Measurements from ENCODE around the gene CPOX.
"Not testable (repeated sequence)": the region's sequence is repeated elsewhere in the genome, so short reads cannot be mapped to it uniquely, and the experiment has no call there.

The CPOX gene

DNA sequence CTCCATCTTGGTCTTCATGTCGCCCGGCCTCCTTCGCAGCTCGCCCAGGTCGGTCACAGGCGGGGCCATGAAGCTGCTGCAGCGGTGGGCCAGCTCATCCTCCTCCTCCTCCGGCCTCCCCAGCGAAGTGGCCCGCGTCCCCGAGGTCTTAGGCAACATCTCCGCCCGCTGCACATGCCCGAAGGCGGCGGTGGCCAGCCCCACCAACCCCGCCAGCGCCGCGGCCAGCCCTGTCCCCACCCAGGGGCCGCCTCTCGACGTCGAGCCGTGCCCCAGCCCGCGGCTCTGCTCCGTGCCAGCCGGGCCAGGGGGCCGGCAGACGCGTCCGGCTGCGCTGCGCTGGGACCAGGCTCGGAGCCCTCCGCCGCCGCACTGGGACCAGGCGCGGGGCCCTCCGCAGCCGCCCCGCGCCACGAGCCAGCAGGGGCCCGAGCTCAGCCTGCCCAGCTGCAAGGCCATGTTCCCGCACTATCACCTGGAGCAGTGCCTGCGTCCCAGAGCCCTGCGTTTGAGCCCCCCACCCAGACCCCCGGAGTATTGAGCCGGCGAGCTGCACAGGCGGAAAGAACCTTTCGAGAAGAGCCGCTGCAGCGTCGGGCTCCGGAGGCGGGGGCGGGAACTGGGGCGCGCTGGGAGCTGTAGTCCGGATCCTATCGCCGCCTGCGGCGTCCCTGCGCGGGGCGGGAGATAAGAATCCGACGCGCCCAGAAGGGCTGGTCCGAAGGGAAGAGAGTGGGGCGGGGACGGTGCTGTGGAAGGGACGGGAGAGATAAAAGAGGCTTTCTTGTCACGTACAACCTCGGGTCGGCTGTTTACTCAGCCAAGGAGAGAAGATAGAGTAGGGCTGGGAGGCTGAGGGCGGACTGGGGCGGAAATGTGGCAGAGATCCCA, at the start of gene CPOX:
Gene CPOX, minus strand, starts transcription at position 566 of the 891 bp plus-strand sequence. Its CDS starts 107 bp downstream, at position 459.
- DNase-seq: peak; percentile 60 to 70 (median 66)

DNA sequence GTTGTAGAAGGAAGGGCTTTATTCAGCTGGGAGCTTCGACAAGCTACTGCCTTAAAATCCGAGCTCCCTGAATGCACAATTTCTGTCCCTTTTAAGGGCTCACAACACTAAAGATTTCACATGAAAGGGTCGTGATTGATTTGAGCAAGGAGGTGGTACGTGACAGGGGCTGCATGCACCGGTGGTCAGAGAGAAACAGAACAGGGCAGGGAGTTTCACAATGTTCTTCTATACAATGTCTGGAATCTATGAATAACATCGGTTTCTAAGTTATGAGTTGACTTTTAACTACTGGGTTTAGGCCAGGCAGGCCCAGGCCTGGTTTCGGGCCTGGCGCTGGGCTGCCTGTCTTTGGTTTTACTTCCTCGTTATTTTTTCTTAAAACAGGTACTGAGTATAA, 49.4 kb upstream of the CPOX start:
- not testable (repeated sequence) for DNase-seq

DNA sequence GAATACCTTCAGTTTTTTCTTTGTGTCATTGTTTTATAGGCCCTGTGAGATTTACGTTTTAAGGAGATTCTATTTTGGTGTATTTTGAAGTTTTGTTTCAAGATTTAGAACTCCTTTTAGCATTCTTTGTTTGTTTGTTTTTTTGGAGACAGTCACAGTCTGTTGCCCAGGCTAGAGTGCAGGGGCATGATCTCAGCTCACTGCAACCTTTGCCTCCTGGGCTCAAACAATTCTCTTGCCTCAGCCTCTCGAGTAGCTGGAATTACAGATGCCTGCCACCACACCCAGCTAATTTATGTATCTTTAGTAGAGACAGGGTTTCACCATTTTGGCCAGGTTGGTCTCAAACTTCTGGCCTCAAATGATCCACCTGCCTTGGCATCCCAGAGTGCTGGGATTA, 48.3 kb upstream of the CPOX start:
- not testable (repeated sequence) for DNase-seq

DNA sequence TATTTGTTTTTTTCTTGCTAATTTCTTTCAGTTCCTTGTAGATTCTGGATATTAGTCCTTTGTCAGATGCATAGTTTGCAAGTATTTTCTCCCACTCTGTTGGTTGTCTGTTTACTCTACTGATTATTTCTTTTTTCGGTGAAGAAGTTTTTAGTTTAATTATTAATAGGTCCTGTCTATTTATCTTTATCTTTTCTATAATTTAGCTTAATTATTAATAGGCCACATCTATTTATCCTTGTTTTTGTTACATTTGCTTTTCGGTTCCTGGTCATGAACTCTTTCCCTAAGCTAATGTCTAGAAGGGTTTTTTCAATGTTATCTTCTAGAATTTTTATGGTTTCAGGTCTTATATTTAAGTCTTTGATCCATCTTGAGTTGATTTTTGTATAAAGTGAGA, 45.1 kb upstream of the CPOX start:
- not testable (repeated sequence) for DNase-seq

DNA sequence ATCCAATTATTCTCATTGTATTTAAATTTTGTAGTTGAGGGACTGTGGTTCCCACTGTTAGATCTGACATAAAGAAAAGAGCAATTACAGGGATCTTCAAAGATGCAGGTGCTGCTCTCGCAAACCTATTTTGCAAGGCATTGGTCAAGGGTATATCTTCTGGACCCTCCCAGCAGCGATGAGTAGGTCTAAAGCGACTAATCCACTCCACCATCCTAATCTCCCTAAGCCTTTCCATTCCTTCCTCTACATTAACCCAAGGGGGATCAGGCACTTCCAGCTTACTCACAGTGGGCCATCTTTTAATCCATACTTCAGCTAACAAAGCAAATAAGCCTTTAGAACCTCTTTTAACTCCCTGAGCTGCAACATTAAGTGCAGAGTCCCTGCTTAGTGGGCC, 37.0 kb upstream of the CPOX start:
- no peak for DNase-seq

DNA sequence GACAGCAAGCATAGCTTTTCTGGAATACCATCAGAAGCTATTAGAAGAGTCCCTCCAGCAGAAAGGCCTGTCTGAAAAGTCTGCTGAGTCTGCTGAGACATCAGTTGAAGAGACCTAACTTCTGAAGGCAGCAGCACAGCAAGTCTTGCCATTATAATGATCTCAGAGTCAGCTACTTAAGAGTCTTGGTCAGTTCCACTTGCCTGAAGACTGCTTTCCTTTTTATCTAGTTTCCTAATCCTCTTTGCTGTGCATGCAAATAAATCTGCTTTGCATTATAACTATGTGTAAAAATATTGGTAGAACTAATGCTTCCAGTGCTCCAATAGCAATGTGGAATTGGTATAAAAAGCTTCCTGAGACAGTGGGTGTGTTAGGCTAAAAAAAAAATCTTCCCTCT, 34.9 kb upstream of the CPOX start:
- DNase-seq: no peak

DNA sequence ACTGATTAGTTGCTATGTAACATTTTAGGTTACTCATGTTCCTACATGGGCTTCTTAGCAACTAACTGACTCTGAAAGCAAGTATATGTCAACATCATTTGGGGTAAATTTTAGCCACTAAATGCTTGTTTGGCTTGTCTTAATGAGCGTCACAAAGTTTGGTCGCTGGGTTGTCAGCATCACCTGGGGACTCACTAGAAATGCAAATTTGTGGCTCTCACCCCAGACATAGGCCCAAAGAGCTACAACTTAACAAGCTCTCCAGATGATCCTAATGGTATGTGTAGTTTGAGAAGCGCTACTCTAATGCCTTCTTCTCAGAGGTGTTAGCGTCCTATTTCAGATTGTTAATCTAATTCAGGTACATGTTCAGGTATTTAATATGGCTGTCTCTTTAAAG, 32.7 kb upstream of the CPOX start:
- DNase-seq: no peak

DNA sequence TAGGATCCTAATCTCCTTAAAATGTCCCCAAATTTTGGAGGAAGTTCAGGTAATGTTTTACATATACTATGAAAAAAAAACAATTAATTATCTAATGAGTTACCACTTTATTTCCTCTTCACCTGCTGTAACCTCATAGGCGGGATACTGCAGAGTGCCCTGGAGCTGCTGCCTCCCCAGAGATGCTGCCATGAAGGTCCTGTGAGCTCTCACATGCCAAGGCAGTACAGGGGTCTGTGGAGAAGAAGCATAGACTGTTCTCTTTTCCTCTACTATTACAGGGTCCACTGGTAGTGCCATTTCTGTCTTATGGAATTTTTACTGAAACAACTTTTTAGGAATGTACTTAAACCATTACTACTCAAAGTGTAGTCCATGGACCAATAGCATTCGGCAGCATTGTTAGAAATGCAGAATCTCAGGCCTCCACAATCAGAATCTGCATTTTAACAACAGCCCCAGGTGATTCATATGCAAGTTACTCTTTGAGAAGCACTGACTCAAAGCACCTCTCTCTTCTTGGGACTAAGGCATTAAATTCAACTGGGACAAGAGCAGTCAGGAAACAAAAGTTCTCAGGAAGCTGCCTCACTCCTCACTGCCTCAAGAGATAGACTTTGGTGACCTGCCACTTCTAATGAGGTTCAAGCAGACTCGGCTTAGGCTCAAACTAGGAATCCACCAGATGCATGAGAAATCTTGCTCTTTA, 30.3 kb upstream of the CPOX start:
- DNase-seq: no peak

DNA sequence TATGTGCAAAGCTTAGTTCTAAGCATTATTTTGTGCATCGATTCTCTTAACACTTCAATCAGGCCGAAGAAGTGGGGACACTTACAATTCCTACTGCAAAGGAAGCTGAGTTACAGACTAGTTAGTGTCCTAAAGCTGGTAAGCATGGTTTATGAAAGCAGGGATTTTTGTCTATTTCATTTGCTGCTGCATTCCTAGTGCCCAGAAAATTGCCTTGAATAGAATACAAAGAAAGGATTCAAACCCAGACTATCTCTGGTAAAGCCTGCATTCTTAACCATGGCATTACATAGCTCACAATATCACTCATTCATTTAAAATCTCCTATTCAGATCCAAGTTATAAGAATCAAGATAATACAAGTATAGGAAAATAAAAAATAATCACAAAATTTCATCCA, 24.4 kb upstream of the CPOX start:
- DNase-seq: no peak

DNA sequence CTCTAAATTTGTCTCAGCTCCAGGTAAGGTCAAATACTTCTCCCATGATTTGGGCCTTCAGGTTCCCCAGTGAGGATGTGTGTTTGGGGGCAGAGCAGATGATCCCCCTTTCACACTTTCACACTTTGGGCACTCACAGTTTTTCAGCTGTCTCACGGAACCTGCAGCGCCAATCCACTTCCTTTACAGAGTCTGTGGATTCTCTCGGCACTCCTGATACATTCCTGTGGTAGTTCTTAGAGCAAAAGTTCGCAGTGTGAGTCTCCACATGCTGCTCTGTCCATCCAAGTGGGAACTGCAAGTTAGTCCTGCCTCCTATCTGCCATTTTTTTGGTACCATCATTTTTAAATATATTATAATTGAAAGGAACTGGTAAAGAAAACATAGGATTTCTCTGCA, 20.2 kb upstream of the CPOX start:
- DNase-seq: no peak

DNA sequence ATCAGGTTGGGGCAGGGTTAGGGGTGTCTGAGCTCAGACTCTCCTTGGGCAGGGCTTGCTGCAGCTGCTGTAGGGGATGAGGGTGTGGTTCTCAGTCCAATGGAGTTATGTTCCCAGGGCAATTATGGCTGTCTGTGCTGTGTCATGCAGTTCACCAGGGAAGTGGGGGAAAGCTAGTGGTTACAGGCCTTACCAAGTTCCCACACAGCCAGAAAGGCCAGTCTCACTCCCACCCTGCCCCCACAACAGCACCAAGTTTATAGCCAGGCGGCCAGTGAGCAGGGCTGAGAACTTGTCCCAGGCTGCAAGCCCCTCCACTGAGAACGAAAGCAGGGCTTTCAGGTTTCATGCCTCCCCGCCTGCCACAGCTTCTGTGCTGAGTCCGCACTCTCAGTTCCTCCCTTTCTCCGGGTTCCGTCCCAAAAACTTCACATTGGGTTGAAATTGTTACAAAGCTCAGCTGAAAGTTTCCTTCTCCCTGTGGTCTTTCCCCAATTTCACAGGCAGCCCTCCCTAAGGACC, 19.6 kb upstream of the CPOX start:
- no peak for DNase-seq

DNA sequence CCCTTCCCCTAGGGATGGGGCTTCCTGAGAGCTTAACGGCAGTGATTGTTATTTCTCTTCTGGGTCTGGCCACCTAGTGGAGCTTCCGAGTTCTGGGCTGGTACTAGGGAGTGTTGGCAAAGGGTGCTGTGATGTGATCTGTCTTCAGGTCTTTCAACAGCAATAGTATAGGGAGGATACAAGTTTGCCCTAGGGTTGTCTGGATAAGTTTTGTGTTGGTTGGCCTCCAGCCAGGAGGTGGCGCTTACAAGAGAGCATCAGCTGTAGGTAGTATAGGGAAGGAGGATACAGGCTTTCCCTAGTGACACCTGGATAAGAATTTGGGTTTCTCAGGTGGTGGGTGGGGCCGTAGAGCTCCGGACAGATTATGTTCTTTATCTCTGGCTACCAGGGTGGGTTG, 19.2 kb upstream of the CPOX start:
- no peak for DNase-seq

DNA sequence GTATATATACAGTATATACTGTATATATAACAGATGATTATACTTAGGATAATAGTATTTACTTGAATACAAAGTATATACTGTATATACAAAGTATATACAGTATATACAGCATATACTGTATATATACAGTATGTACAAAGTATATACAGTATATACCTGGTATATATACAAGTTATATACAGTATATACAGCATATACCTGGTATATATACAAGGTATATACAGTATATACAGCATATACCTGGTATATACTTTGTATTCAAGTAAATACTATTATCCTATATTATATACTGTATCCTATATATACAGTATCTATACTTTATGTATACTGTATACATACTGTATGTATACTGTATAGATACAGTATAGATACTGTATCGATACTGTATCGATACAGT, 14.6 kb upstream of the CPOX start:
- DNase-seq: no peak

DNA sequence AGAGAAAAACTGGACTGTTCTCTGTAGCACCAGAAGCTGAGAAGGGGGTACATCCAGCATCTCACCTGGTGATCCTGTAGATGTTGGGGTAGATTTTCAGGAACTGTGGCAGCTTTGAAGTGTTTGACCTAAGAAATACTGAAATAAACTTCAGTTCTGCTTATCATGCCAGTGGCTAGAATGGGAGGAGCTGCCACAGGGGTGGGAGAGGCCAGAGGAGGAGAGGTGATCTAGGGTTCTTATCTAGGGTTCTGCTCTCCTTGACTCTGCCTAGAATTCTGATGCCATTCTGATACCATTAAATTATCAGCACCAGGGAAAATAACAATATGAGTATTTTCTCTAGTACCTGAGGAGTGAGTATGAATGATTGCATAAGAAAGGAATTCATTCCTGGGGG, 10.2 kb upstream of the CPOX start:
- DNase-seq: no peak

DNA sequence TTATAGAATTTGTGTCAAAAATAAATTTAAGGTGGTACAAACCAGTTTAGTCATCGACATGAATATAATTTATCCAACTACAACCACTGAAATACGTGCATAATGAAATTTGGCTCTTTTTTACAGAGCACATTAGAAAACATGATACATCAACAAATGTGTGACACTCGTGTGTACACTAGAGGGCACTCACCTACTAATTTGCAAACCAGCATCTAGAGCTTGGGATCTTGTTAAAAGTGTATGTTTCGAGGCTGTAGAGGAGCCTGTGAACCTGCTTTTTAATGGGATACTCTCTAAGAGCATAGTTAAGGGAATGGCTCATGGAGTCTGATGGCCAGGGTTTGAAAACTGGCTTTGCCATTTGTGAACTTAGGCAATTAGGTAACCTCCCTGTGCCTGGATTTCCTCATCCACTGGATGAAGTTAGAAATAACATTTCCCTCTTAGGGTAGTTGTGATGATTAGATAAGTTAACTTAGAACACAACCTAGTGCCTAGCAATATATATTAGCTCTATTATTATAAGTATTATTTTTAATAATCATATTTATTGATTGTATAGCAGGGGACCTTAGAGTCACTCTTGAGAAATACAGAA, 8.8 kb upstream of the CPOX start:
- DNase-seq: peak in 3 of 6 experiments; percentile 8 to 32 (median 29)

DNA sequence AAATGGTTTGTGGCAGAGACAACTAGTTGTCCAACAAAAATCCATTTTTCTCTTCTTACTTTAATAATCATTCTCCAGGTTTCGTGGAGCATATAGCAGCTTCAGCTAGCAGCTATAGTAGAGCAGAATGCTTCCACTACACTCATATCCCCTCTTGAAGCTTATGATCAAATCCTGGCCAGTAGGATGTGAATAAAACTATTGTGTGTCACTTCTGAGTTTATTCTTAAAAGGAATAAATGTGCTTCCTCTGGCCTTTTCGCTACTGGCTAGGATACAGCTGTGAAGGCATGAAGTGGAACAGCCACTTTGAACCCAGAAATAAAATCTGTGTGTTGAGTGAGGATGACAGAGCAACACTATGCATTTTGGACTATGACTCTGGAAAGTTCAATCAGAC, 7.8 kb upstream of the CPOX start:
- no peak for DNase-seq

DNA sequence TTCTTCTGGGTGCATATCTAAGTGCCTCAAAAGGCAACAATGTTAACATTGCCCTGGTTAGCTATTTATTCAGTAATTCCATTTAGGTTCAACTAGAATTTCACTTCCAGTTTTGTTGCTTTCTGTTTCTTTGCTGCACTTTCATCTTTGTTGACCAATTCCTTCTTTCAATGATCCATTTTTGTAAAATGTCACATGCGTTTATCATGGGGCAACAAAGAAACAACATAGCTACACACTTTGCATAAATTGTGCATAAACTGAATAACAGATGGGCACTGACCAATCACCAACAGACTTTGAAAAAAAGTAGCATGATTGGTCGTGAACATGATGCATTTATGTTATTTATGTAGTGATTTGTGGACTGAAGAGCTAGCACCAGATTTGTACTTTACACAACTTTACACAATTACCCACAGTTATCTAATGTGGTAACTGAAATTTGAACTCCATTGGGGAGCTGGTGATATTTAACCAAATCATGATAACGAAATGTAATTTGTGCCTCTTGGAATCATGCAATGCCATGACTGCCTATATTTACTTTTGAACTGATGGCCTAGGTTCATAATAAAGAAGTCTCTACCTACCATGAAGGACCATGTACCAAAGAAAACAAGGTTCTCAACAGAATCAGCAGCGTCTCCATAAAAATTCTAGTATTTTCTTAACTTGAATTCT, 7.1 kb upstream of the CPOX start:
- DNase-seq: no peak

DNA sequence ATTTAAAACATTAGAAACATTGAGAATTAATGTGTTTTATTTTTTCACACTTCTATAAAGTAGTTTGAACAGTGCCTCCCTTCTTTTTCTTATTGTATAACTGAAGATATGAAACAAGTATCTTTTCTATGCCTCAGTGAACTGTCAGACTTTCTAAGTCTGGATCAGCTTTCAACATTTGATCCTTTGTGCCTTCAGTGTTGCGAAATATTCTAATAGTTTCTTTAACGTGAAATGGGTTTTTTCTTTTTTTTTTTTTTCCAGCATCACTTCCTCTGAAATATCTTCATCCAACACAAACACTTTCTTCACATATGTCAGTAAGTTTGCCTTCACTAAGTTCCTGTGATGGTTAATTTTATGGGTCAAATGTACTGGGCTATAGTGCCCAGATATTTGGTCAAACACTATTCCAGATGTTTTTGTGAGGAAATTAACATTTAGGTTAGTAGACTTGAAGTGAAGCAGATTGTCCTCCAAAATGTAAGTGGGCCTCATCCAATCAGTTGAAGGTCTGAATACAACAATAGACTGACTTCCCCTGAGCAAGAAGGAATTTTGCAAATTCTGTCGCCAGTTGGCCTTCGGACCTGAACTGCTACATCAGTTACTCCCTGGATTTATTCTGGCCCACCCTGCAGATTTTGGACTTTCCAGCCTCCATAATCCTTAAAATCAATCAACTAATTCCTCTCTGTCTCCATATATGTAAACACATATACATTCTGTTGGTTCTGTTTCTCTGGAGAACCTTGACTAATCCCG, 6.4 kb upstream of the CPOX start:
- no peak for DNase-seq

DNA sequence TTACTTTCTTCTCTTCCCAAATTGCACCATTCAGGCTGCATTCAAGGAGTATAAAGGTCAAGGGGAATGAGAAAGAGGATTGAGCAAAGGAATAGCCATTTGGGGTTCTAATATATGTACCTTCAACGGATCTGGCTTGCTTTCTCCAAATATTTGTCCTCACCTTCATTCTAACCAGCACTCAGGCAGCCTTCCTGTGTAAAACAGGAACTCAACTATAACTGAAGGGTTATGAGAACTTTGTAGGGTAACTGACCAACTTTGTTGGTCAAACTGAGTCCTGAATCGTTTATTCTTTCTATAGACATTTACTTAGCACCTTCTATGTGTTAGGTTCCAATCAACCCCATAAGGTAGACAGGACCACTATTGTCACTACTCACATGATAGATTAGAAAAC, 5.1 kb upstream of the CPOX start:
- DNase-seq: no peak

DNA sequence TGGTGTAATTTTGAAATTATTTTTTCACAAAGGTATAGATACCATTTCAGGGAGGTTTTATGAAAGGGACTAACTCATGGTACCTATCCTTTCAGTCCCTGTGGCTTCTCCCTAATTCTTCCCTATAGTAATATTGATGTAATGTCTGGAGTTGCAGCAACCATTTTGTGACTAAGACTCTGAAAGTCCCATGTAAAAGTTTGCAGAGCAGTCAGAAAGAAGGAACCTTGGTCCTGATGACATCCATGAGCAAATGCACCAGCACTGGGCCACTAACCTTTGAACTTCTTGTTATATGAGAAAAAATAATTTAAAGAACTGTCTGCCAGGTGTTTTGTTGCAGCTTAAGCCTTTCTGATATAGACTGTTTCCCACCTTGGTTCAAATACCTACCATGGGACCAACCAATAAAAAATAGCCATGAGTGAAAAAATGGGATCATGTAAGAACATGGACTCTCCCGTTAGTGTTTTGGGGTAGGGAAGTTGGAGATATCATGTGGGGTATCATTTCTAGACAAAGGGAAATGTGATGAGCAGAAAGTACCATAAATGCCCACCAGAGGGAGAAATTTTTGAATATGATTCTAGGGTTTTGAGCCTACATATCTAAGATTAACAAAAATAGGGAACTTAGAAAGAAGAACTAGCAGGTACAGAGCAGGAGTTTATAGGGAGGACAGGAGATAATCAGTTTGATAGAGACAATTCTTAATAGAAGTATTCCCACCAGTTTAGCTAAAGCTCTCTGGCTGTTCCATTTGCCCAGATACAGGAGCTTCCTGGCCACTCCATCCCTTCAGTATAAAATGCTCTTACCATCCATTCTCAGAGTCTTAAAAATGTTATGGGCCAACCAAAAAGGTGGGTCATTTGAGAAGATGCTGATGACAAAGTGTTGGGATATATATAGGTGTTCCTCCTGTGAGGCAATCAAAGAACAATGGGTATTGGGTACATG, 3.4 kb upstream of the CPOX start:
- DNase-seq: peak in 2 of 6 experiments; percentile 38 to 58

DNA sequence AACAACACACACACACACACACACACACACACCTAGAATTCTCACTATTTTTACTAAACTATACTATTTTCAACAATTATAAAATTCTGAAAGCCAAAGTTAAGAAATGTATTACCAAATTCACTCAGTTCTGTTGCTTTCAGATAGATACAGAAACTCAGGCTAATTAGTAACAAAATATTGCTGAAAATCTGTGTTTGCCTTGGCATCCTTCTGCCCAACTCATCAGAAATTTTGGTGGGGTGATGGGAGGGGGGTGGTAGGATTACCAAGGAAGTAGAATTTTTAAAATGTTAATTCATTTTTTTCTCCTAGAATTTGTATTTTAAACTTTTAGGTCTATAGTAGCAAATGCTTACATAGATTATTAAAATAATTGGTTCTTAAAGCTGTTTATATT, 2.7 kb upstream of the CPOX start:
- no peak for DNase-seq

Data from stimulated activated naive CD4-positive, alpha-beta T cell (primary cell).